HepG2 (cell line): ENCODE data around the gene RCOR3. TPM values are rescaled to one million over a fixed set of nuclear protein-coding genes. Genes with fewer than 3 reads are reported as not detected.
A peak's percentile ranks its signal among the peaks of the same experiment; 100 is the strongest.

Source experiments
- AFF4 ChIP-seq: sonication (generic); formaldehyde crosslinking; IDR thresholded peaks from 2 replicates; pipeline ENCODE4 v1.4.0; 2020; ENCODE audit warnings: missing genetic modification reagents
- ARNT ChIP-seq: fragments of 450-650 bp; IDR thresholded peaks from 2 replicates; pipeline ENCODE4 v1.6.1; 2017
- CBX2 ChIP-seq, 2 experiments: fragments of 200-600 bp in 1 of 2; sonication (generic); formaldehyde crosslinking in 1 of 2; IDR thresholded peaks; 2 replicates each; pipeline versions ENCODE4 v1.7.0 to v1.8.1; 2018 to 2022; ENCODE audit warnings: low read depth in 2 of 2, low read length in 1 of 2, mild to moderate bottlenecking in 1 of 2, missing genetic modification reagents in 1 of 2
- HOXA9 ChIP-seq: sonication (generic); formaldehyde crosslinking; IDR thresholded peaks from 2 replicates; pipeline ENCODE4 v1.8.1; 2022; ENCODE audit warnings: missing genetic modification reagents, mild to moderate bottlenecking, moderate library complexity, borderline replicate concordance
- KDM1A ChIP-seq: IDR thresholded peaks from 2 replicates; pipeline ENCODE4 v1.6.1; 2016; ENCODE audit warnings: missing compliant biosample characterization
- NR3C1 ChIP-seq: sonication (generic); formaldehyde crosslinking; IDR thresholded peaks from 2 replicates; pipeline ENCODE4 v1.4.0; 2020; ENCODE audit warnings: missing genetic modification reagents
- PCBP1 ChIP-seq: fragments of 200-400 bp; formaldehyde crosslinking; IDR thresholded peaks from 2 replicates; pipeline ENCODE4 v1.6.1; 2017; ENCODE audit warnings: mild to moderate bottlenecking, low read depth, low read length, borderline replicate concordance
- POLR2G ChIP-seq: fragments of 200-400 bp; formaldehyde crosslinking; IDR thresholded peaks from 2 replicates; pipeline ENCODE4 v1.6.1; 2018; ENCODE audit warnings: mild to moderate bottlenecking, low read depth, low read length, moderate library complexity
- SOX5 ChIP-seq: IDR thresholded peaks from 2 replicates; pipeline ENCODE4 v1.6.1; 2016; ENCODE audit warnings: borderline replicate concordance
- ZFP36L1 ChIP-seq: sonication (generic); formaldehyde crosslinking; IDR thresholded peaks from 2 replicates; pipeline ENCODE4 v1.8.0; 2022; ENCODE audit warnings: mild to moderate bottlenecking, missing genetic modification reagents, moderate library complexity
- ZNF318 ChIP-seq: sonication (generic); formaldehyde crosslinking; IDR thresholded peaks from 2 replicates; pipeline ENCODE4 v1.4.0; 2020; ENCODE audit warnings: mild to moderate bottlenecking, missing genetic modification reagents
- polyA plus RNA-seq, 8 experiments: library from polyadenylated mRNA; depleted of rRNA in 3 of 8; stranded (reverse) in 7 of 8; unstranded in 1 of 8; fragments of >200 nt; fragmentation: Illumina TruSeq in 4 of 8; extraction: Trizol in 4 of 8; gene quantifications; 2 replicates each; pipeline versions ENCODE4 v1.2.1 to v1.2.3, GENCODE V29; 2011 to 2016; ENCODE audit warnings: low read depth in 4 of 8, missing spikeins in 1 of 8, mixed read lengths in 1 of 8; ENCODE audit not compliant: insufficient read depth in 1 of 8
- total RNA-seq, 5 experiments: library from RNA; depleted of rRNA; stranded (reverse); fragments of >200 nt; fragmentation: Illumina TruSeq; extraction: Trizol; gene quantifications; 2 replicates each; pipeline ENCODE4 v1.2.3, GENCODE V29; 2016; ENCODE audit warnings: low read depth in 1 of 5
- TF ChIP-seq, protein P1 (sequence below): IDR thresholded peaks from 2 replicates; pipeline ENCODE4 v1.6.1; 2016; ENCODE audit warnings: low read depth, control low read depth
- TF ChIP-seq, protein P2 (sequence below): sonication (generic); formaldehyde crosslinking; IDR thresholded peaks from 2 replicates; pipeline ENCODE4 v1.5.0; 2020; ENCODE audit warnings: mild to moderate bottlenecking, low read depth, missing genetic modification reagents, borderline replicate concordance

RCOR3 gene
- total and polyA plus RNA-seq, 2 of the 13 experiments (the other 11 are each of a cell fraction or from before 2014, with no cell fraction given) = 16.8 to 31.6 TPM

DNA sequence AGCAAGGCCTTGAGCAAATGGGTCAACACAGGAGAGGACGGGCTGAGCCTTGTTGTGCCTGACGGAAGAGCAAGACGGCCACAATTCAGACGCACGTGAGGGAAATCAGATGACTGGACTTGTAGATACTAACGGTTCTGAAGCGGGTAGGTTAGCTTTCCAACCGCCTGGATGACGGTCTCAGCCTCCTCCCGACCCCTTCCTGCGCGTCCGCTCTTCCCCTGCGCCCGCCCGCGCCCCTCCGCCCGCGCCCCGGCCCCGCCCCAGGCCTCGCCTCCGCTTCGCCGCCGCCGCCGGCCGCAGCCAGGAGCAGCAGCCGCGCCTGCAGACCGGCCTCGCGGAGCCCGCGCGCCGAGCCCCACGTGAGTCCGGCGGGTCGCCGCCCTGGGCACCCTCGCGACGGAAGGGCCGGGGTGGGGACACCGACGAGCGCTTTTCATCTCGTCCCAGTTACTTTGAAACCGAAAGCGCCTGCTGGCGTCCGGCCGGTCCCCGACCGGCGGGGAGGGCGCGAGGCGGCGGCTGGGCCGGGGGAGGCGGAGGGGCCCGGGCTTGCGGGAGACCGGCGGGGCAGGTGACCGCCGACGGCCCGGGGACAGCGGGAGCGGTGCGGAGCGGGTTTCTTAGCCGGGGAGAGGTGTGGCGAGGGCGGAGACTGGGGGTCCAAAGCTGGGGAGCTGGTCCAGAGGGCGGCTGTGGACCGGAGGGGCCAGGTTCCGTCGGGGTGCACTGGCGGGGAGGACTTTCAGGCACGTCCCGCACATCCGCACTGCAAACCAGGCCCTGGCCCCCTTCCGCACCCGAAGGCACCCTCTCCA, 67.6 kb downstream of the RCOR3 start, which contains the start of gene TRAF5 (continued):
- no peak for TF ChIP-seq ZNF318 (CRISPR knock-in tag)
- no peak for TF ChIP-seq AFF4 (CRISPR knock-in tag)
- TF ChIP-seq KDM1A = no peak
- no peak for TF ChIP-seq CBX2 (IDR thresholded peaks at IDR 0.05; ENCODE audit: low read depth, low read length)
- TF ChIP-seq CBX2 (CRISPR knock-in tag; IDR thresholded peaks at IDR 0.05; ENCODE audit: low read depth) = peak; percentile 2; the same call in 1 of the 2 replicates
- no peak for TF ChIP-seq PCBP1
- TF ChIP-seq ARNT = no peak
- TF ChIP-seq, protein P1, sequence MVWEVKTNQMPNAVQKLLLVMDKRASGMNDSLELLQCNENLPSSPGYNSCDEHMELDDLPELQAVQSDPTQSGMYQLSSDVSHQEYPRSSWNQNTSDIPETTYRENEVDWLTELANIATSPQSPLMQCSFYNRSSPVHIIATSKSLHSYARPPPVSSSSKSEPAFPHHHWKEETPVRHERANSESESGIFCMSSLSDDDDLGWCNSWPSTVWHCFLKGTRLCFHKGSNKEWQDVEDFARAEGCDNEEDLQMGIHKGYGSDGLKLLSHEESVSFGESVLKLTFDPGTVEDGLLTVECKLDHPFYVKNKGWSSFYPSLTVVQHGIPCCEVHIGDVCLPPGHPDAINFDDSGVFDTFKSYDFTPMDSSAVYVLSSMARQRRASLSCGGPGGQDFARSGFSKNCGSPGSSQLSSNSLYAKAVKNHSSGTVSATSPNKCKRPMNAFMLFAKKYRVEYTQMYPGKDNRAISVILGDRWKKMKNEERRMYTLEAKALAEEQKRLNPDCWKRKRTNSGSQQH (CRISPR knock-in tag) = no peak
- TF ChIP-seq, protein P2, sequence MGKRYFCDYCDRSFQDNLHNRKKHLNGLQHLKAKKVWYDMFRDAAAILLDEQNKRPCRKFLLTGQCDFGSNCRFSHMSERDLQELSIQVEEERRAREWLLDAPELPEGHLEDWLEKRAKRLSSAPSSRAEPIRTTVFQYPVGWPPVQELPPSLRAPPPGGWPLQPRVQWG (CRISPR knock-in tag) = no peak
- no peak for TF ChIP-seq HOXA9 (CRISPR knock-in tag)
- TF ChIP-seq POLR2G = no peak
- no peak for TF ChIP-seq ZFP36L1 (CRISPR knock-in tag)
- TF ChIP-seq SOX5 (CRISPR knock-in tag) = no peak
- no peak for TF ChIP-seq NR3C1
